HCT116 (cell line): Measurements from ENCODE around the gene RASGRF1.
"Not testable (repeated sequence)": the region's sequence is repeated elsewhere in the genome, so short reads cannot be mapped to it uniquely, and the experiment has no call there.

Experiments used
- CEBPB ChIP-seq: IDR thresholded peaks from 2 replicates; pipeline ENCODE4 v1.6.1; 2012; ENCODE audit warnings: low read depth
- CTCF ChIP-seq, 3 experiments: fragments of 200-600 bp in 1 of 3; sonication (generic) in 1 of 3; IDR thresholded peaks in 2 of 3; conservative IDR thresholded peaks in 1 of 3; 2 replicates each; pipeline ENCODE4 v1.5.1; 2012 to 2017; ENCODE audit warnings: low read depth in 2 of 3, low read length in 2 of 3, antibody characterized with exemption in 1 of 3, borderline replicate concordance in 1 of 3, control low read depth in 1 of 3, mild to moderate bottlenecking in 1 of 3, mixed read lengths in 1 of 3, mixed run types in 1 of 3, moderate library complexity in 1 of 3; ENCODE audit not compliant: insufficient read depth in 1 of 3
- EGR1 ChIP-seq: IDR thresholded peaks from 2 replicates; pipeline ENCODE4 v1.6.1; 2012; ENCODE audit warnings: low read depth
- ELF1 ChIP-seq: IDR thresholded peaks from 2 replicates; pipeline ENCODE4 v1.6.1; 2012; ENCODE audit warnings: low read depth, borderline replicate concordance
- EZH2 ChIP-seq: fragments of 200-600 bp; sonication (generic); IDR thresholded peaks from 2 replicates; pipeline ENCODE4 v1.6.1; 2017; ENCODE audit warnings: antibody characterized with exemption, mixed run types
- EZH2phosphoT487 ChIP-seq: fragments of 200-600 bp; IDR thresholded peaks from 2 replicates; pipeline ENCODE4 v1.6.1; 2018; ENCODE audit warnings: antibody characterized with exemption, borderline replicate concordance
- MAX ChIP-seq: IDR thresholded peaks from 2 replicates; pipeline ENCODE4 v1.6.1; 2012
- POLR2A ChIP-seq: IDR thresholded peaks from 2 replicates; pipeline ENCODE4 v1.7.0; 2011; ENCODE audit warnings: borderline replicate concordance; ENCODE audit not compliant: insufficient read depth, insufficient read length; ENCODE audit errors: extremely low read depth
- POLR2AphosphoS5 ChIP-seq: IDR thresholded peaks from 2 replicates; pipeline ENCODE4 v1.6.1; 2011; ENCODE audit warnings: mild to moderate bottlenecking, low read depth, low read length, moderate library complexity
- SP1 ChIP-seq: IDR thresholded peaks from 2 replicates; pipeline ENCODE4 v1.6.1; 2012; ENCODE audit warnings: low read depth
- SRF ChIP-seq: IDR thresholded peaks from 2 replicates; pipeline ENCODE4 v1.6.1; 2012; ENCODE audit warnings: low read depth
- YY1 ChIP-seq: IDR thresholded peaks from 2 replicates; pipeline ENCODE4 v1.6.1; 2011; ENCODE audit warnings: low read length, low read depth, moderate library complexity, mild to moderate bottlenecking; ENCODE audit not compliant: insufficient replicate concordance; ENCODE audit errors: extremely low read depth
- ZNF274 ChIP-seq: fragments of 200-500 bp; sonication (Bioruptor generic); IDR thresholded peaks from 2 replicates; pipeline ENCODE4 v1.6.1; 2014; ENCODE audit warnings: mild to moderate bottlenecking, low read depth, low read length, inconsistent platforms

GRCh38 chr15:79024493-79024892 lies 66.1 kb downstream of the RASGRF1 start:
- TF ChIP-seq CTCF (IDR thresholded peaks at IDR 0.05 in 2 of 3, conservative IDR thresholded peaks at IDR 0.05 in 1 of 3; ENCODE audit: borderline replicate concordance in 1 of 3, insufficient read depth in 1 of 3, low read depth in 2 of 3, low read length in 2 of 3); POLR2A; POLR2AphosphoS5; EGR1; YY1; MAX; CEBPB; SRF; ELF1; EZH2phosphoT487; ZNF274; SP1; EZH2: not testable (repeated sequence)
